Liver (tissue), 3 donors: ENCODE data around the gene TTC22.

Experiments used
- ATF3 ChIP-seq: IDR thresholded peaks from 2 replicates; pipeline ENCODE4 v1.6.1; 2016; ENCODE audit warnings: antibody characterized with exemption
- EGR1 ChIP-seq, 2 donors: IDR thresholded peaks; 2 replicates each; pipeline ENCODE4 v1.6.1; 2016 to 2018; ENCODE audit warnings: antibody characterized with exemption in 2 of 2, low read depth in 2 of 2
- MAX ChIP-seq: IDR thresholded peaks from 2 replicates; pipeline ENCODE4 v1.6.1; 2016; ENCODE audit warnings: antibody characterized with exemption
- RAD21 ChIP-seq, 2 donors: IDR thresholded peaks; 2 replicates each; pipeline ENCODE4 v1.6.1; 2016; ENCODE audit warnings: antibody characterized with exemption in 2 of 2, mild to moderate bottlenecking in 2 of 2
- RXRA ChIP-seq, 2 donors: IDR thresholded peaks; 2 replicates each; pipeline ENCODE4 v1.6.1; 2017 to 2018; ENCODE audit warnings: antibody characterized with exemption in 2 of 2, mild to moderate bottlenecking in 1 of 2
- TAF1 ChIP-seq: conservative IDR thresholded peaks from 2 replicates; pipeline ENCODE4 v1.6.1; 2016; ENCODE audit warnings: antibody characterized with exemption, mild to moderate bottlenecking
- YY1 ChIP-seq: IDR thresholded peaks from 2 replicates; pipeline ENCODE4 v1.6.1; 2016; ENCODE audit warnings: antibody characterized with exemption, mild to moderate bottlenecking
- TF ChIP-seq, protein P1 (sequence below): fragments of 150-350 bp; IDR thresholded peaks from 2 replicates; pipeline ENCODE4 v1.5.1; 2017; ENCODE audit warnings: improper control_type of control experiment, low read depth, low read length; ENCODE audit not compliant: missing input control
- TF ChIP-seq, protein P2 (sequence below): IDR thresholded peaks from 2 replicates; pipeline ENCODE4 v1.6.1; 2016; ENCODE audit warnings: antibody characterized with exemption, mild to moderate bottlenecking
- donor health status: healthy.
- donor health status: healthy.

DNA sequence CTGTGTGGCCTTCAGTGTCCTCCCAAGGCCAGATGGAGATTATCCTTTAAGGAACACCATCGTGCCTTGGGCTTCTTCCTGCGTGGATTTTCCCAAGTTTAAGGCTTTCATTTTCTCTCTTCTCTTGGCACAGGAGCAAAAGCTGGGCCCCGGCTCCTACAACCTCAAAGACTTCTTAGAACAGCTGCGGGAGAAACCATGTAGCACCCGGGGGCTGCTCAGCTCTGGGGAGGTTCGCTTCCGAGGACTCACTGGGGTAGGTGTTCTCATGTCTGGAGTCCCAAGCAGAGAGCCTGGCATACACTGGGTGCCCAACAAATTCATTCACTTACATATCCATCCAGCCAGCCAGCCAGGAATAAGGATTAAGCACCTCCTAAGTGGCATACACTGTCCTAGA, 6.6 kb upstream of the TTC22 start:
- TF ChIP-seq, protein P1, sequence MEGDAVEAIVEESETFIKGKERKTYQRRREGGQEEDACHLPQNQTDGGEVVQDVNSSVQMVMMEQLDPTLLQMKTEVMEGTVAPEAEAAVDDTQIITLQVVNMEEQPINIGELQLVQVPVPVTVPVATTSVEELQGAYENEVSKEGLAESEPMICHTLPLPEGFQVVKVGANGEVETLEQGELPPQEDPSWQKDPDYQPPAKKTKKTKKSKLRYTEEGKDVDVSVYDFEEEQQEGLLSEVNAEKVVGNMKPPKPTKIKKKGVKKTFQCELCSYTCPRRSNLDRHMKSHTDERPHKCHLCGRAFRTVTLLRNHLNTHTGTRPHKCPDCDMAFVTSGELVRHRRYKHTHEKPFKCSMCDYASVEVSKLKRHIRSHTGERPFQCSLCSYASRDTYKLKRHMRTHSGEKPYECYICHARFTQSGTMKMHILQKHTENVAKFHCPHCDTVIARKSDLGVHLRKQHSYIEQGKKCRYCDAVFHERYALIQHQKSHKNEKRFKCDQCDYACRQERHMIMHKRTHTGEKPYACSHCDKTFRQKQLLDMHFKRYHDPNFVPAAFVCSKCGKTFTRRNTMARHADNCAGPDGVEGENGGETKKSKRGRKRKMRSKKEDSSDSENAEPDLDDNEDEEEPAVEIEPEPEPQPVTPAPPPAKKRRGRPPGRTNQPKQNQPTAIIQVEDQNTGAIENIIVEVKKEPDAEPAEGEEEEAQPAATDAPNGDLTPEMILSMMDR, result no peak
- TF ChIP-seq YY1 (no peak), TAF1 (no peak), EGR1 (IDR thresholded peaks at IDR 0.05; ENCODE audit: low read depth in 2 of 2) (no peak), MAX (no peak), RAD21 (IDR thresholded peaks at IDR 0.05) (no peak), ATF3 (no peak), RXRA (IDR thresholded peaks at IDR 0.05) (no peak)
- TF ChIP-seq, protein P2, sequence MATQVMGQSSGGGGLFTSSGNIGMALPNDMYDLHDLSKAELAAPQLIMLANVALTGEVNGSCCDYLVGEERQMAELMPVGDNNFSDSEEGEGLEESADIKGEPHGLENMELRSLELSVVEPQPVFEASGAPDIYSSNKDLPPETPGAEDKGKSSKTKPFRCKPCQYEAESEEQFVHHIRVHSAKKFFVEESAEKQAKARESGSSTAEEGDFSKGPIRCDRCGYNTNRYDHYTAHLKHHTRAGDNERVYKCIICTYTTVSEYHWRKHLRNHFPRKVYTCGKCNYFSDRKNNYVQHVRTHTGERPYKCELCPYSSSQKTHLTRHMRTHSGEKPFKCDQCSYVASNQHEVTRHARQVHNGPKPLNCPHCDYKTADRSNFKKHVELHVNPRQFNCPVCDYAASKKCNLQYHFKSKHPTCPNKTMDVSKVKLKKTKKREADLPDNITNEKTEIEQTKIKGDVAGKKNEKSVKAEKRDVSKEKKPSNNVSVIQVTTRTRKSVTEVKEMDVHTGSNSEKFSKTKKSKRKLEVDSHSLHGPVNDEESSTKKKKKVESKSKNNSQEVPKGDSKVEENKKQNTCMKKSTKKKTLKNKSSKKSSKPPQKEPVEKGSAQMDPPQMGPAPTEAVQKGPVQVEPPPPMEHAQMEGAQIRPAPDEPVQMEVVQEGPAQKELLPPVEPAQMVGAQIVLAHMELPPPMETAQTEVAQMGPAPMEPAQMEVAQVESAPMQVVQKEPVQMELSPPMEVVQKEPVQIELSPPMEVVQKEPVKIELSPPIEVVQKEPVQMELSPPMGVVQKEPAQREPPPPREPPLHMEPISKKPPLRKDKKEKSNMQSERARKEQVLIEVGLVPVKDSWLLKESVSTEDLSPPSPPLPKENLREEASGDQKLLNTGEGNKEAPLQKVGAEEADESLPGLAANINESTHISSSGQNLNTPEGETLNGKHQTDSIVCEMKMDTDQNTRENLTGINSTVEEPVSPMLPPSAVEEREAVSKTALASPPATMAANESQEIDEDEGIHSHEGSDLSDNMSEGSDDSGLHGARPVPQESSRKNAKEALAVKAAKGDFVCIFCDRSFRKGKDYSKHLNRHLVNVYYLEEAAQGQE, result no peak
